Prostate gland (tissue), 2 donors: Measurements from ENCODE around the gene CMKLR1.

Experiments
- CTCF ChIP-seq, 4 experiments: fragments of 200-600 bp in 2 of 4; fragments of 450-650 bp in 2 of 4; sonication (generic) in 2 of 4; IDR thresholded peaks; 1 replicate in 3 of 4; 2 replicates in 1 of 4; pipeline ENCODE4 v1.5.1; 2016 to 2019; ENCODE audit warnings: antibody characterized with exemption in 4 of 4, mild to moderate bottlenecking in 2 of 4, moderate library complexity in 2 of 4
- POLR2A ChIP-seq: fragments of 450-650 bp; IDR thresholded peaks from one replicate; pipeline ENCODE4 v1.6.1; 2016; ENCODE audit warnings: antibody characterized with exemption, mild to moderate bottlenecking

- TF ChIP-seq CTCF (IDR thresholded peaks at IDR 0.05) (no peak), POLR2A (no peak)
Measured at GRCh38 chr12:108260969-108261368, 78.1 kb downstream of the CMKLR1 start.
